GM18507 (cell line): ENCODE results near the gene ADAMTS15.
"Not testable (repeated sequence)": the region's sequence is repeated elsewhere in the genome, so short reads cannot be mapped to it uniquely, and the experiment has no call there.

Experiments
- DNase-seq: peaks from one replicate; pipeline ENCODE4 v3.0.0; 2011; ENCODE audit warnings: low read depth; ENCODE audit not compliant: insufficient read length; ENCODE audit errors: extremely low spot score
- FAIRE-seq: peaks from 2 replicates; lab custom pipeline; 2011; peaks lifted over from hg19 to GRCh38; lab: Jason Lieb, UNC

ADAMTS15 gene

GRCh38 chr11:130433357-130433756, 15.1 kb upstream of the ADAMTS15 start:
- DNase-seq (no peak), FAIRE-seq (no peak)

DNA sequence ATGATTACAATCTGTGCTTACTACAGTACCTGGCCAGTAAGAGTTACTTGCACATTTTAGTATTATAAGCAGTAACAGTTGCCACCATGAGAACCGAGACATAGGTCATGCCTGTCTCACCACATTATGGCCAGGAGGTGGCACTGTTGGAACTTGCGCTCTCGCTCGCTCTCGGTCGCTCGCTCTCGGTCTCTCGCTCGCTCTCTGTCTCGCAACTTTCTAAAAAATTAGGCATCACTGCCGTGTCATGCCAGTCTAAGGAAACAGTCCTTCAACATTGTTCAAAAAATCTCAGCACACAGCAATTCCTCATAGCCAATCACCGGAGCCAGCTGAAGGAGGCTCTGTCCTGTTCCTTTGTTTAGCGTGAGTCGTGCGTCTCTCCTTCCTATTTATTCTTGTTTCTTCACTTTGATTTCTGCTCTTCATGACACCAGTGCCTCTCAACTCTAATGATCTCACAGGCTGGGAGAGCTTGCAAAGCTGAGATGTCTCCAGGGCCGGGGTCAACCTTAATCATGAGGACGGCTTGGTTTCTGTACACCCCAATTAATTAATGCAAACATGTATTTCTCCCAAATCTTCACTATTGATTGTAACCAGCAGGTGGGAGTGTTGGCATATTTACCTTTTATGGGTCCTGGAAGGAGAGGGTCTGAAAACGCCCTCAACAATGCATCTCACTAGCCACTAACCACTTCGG, 13.8 kb upstream of the ADAMTS15 start:
- DNase-seq (peak; percentile 42), FAIRE-seq (peak; percentile 93)

DNA sequence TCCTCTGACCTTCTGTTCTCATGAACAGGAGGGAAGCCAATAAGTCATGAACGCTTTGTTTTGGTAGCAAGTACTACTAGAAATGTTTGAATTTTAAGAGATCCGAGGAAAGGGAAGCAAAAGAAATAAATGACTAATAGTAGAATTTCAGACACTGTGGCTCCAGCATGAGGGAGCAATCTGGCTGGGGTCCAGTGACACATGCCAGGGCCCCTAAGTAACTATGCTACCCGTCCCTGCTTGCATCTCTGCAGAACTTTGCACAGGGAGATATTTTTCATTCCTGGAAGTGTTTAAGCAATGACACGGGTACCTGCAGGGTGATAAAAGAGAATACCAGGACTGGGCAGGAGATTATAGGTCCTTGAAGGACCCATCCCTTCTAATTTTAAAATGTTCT, 12.8 kb upstream of the ADAMTS15 start:
- FAIRE-seq = no peak
- DNase-seq = no peak

DNA sequence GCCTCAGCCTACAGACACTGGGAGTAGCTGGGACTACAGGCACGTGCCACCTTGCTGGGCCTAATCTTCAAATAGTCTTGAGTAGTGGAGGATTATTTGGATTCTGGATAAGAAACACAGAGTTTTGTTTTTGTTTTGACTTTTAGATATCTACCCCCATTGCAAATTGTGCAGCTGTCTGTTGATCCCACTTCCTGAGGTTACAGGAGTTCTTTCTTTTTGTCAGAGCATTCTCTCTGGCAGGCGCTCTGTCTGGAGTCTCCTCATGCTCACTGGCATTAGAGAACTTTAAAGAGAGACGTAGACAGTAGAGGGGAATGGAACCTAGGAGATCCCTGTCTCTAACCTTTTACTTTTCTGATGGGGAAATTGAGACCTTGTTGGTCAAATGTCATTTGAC, 12.3 kb upstream of the ADAMTS15 start:
- DNase-seq = no peak

GRCh38 chr11:130437848-130438247, 10.6 kb upstream of the ADAMTS15 start:
- FAIRE-seq (no peak), DNase-seq (no peak)

More for the DNA sequence above, 12.3 kb upstream of the ADAMTS15 start:
- no peak for FAIRE-seq

GRCh38 chr11:130438401-130439159, 9.9 kb upstream of the ADAMTS15 start:
- not testable (repeated sequence) for FAIRE-seq, DNase-seq

DNA sequence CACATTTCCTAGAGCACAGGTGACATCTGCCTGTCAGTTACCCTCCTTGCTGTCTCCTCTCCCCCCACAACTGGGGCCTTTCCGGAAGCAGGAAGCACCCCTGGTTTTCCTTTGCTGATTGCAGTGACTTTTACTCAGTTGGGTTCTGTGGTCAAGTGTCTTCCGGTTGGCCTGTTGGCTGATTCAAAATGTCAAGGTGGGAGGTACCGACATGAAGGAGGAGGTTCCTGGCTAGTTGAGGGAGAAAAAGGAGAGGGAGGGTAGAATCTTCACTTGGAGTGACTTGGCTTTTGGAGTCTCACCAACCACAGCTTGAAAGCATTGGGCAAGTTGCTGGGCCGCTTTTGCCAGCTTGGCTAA, 9.3 kb upstream of the ADAMTS15 start:
- no peak for FAIRE-seq
- DNase-seq = no peak

- DNase-seq (no peak), FAIRE-seq (no peak)
Measured at GRCh38 chr11:130439876-130440275, 8.6 kb upstream of the ADAMTS15 start.

DNA sequence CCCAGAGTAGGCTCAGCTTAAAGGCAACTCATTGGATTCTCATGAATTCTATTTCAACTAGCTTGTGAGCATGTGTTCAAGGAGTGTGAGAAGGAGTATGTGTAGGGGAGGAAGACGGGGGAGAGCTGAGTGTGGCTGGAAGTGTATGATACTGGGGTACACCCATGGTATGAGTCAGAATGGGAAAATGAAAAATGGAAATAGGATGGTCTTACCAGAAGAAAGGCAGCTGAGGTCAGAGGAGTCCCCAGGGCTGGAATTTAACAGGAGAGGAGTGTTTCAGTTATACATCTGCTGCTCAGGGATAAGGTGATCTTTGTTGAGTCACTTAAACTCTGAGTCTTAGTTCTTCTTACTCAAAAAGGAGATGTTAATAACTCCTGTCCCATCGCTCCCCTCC, 6.7 kb upstream of the ADAMTS15 start:
- FAIRE-seq (no peak), DNase-seq (no peak)

- FAIRE-seq (no peak), DNase-seq (no peak)
Measured at GRCh38 chr11:130442737-130443136, 5.7 kb upstream of the ADAMTS15 start.

DNA sequence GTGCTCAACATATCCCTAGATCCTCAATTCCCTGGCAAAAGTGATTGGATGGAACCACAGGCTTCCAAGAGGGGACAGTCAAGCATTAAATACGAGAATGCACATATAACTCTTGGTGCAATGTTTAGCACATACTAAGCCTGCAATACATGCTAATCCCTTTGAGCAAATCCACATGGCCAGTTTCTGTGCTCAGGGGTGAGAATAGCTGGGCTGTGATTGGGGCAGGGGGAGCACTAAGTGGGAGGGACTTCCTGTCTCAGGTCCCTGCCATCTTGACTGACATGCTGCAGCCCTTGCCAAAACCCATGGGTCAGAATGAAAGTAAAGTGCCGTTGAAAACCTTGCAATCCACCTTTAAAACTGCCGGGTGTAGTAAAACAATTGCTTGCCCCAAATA, 2.7 kb upstream of the ADAMTS15 start:
- FAIRE-seq (no peak), DNase-seq (no peak)

- no peak for DNase-seq
- FAIRE-seq = no peak
Measured at GRCh38 chr11:130448039-130448415, 418 bp upstream of the ADAMTS15 start.

- no peak for FAIRE-seq
- no peak for DNase-seq
Measured at GRCh38 chr11:130449310-130449990, 1.0 kb downstream of the ADAMTS15 start.

GRCh38 chr11:130449996-130450769, 1.7 kb downstream of the ADAMTS15 start:
- DNase-seq = no peak

DNA sequence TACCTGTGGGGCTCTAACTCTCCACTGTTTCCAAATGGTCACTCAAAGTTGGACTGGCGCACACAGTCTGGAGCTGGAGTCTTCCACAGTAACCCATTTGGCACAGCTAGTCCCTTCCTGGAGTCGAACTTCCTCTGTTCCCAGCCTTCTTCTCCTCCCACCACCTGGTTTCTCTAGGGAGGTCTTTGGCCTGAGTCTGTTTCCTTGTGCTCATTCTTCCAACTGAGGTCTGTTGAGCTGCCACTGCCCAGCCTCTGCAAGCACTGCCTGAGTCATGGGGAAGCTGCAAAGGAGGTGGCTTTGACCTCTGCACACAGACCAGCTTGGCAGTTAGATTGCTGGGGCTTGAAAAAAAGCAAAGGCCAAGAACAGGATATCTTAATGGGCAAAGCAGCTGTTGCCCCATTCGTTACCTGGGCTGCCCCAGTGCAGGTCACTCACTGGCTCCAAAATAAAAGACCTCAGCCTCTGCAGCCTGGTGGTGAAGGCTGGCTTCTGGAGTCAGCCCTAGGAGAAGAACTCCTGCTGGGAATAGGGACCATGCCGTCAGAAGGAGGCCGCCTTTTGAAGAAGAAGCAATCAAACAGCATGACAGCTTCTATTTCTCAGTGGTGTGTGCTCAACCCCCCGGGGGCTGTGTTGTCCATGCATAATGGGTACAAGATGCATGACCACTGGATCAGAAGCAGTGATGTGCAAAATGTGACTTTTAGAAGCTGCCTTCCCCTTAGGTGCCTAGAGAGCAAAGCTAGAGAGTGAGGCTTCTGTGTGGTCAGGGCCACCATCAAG, 3.0 kb downstream of the ADAMTS15 start:
- FAIRE-seq (no peak), DNase-seq (no peak)

More at GRCh38 chr11:130449996-130450769, 1.7 kb downstream of the ADAMTS15 start:
- FAIRE-seq = no peak

- FAIRE-seq = no peak
- DNase-seq = no peak
Measured at GRCh38 chr11:130452176-130452575, 3.7 kb downstream of the ADAMTS15 start.

DNA sequence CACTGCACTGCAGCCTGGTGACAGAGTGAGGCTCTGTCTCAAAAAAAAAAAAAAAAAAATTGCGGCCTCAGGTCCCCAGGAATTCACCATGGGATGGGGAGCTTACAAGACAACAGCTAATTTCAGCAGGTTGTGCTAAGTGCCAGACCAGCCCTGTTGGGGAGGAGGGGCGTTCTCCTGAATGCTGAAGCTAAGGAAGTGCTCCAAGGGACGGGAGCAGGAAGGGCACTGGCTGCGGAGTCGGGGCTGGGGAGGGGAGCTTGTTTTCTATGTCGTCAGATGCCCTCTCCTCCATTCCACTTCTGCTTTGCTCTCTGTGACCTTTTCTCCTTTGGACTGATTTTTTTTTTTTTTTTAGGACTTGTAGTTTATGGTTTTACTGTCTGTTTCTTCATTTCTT, 4.5 kb downstream of the ADAMTS15 start:
- FAIRE-seq (no peak), DNase-seq (no peak)

DNA sequence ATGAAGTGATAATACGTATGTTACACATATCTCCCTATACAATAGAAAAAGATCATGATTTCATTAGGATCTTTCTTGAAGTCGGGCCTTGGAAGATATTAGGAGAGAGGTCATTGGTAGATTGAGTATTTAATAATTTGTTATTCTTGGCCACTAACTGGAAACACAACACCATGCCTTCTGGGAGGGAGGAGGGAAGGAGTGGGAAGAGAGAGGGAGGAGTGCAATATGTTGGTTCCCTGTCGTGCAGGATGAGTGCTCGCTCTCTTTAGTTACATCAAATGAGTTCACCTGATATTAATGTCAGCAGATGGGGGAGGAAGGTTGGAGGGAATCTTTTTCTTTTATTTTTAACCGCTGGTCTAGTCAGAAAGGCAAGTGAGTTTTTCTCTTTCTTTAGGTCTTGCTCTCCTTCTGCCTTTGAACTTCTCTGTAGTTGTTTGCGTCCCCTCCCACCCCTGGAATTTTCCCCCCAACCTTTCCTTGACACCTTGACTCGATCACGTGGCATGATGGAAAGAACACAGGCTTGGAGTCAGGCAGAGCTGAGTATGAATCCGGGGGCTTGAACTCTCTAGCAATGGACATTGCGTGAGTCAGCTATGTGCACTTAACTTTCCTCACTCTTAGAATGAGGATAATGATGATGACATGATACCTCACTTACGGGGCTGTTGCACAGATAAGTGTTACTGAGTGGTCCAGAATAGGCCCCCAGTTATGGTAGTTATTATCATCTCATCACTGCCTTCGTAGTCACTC, 6.2 kb downstream of the ADAMTS15 start:
- no peak for FAIRE-seq
- no peak for DNase-seq
